Endothelial cell of umbilical vein (primary cell): Measurements from ENCODE around the gene ZNF593. TPM values are rescaled to one million over a fixed set of nuclear protein-coding genes. Genes with fewer than 3 reads are reported as not detected.

ENCODE experiments used
- BruUV-seq: library from RNA; stranded (reverse); fragments of 400-500 nt; replicated peaks from 2 replicates; lab custom pipeline; 2021; lab: Mats Ljungman, UMichigan
- CTCF ChIA-PET: fragments of 300-600, 350-600 bp; sonication (Branson Sonifier 250); formaldehyde crosslinking; loops from one replicate; lab custom pipeline; 2021; ENCODE audit warnings: antibody characterized with exemption, inconsistent platforms; lab: Charles Lee
- POLR2A ChIA-PET: fragments of 300-600, 350-600 bp; sonication (Branson Sonifier 250); formaldehyde crosslinking; loops from one replicate; lab custom pipeline; 2021; ENCODE audit warnings: antibody characterized with exemption, inconsistent platforms; lab: Charles Lee
- DNase-seq: peaks from one replicate; pipeline ENCODE4 v3.0.0-alpha.2; 2011; ENCODE audit warnings: low read depth, low spot score
- FAIRE-seq: peaks from 2 replicates; lab custom pipeline; 2011; peaks lifted over from hg19 to GRCh38; lab: Jason Lieb, UNC
- H2AFZ ChIP-seq: 2 replicates; pipeline ENCODE4 v1.6.0; 2012; ENCODE audit warnings: low read depth, low read length, control low read depth, inconsistent platforms
- H3K27ac ChIP-seq: 2 replicates; pipeline ENCODE4 v1.5.1; 2011; ENCODE audit warnings: low read depth, mild to moderate bottlenecking, control low read depth, low read length, moderate library complexity; ENCODE audit not compliant: insufficient read depth
- H3K27me3 ChIP-seq, 2 experiments: 2 replicates each; pipeline versions ENCODE4 v1.6.0 to v1.6.1; 2011; ENCODE audit warnings: low read length in 2 of 2, mixed read lengths in 1 of 2; ENCODE audit not compliant: control insufficient read depth in 2 of 2, insufficient read depth in 2 of 2
- H3K36me3 ChIP-seq, 2 experiments: 2 replicates in 1 of 2; 3 replicates in 1 of 2; pipeline ENCODE4 v1.5.1; 2011; ENCODE audit warnings: low read length in 2 of 2, mild to moderate bottlenecking in 1 of 2, moderate library complexity in 1 of 2; ENCODE audit not compliant: control insufficient read depth in 2 of 2, insufficient read depth in 2 of 2; ENCODE audit errors: extremely low read depth in 1 of 2
- H3K4me1 ChIP-seq: 3 replicates; pipeline ENCODE4 v1.5.1; 2011; ENCODE audit warnings: mild to moderate bottlenecking, low read length; ENCODE audit not compliant: control insufficient read depth, insufficient read depth; ENCODE audit errors: extremely low read depth
- H3K4me2 ChIP-seq: 2 replicates; pipeline ENCODE4 v1.6.1; 2011; ENCODE audit warnings: low read length, control low read depth, mixed read lengths; ENCODE audit not compliant: insufficient read depth
- H3K4me3 ChIP-seq, 3 experiments: fragments of 200-600 bp in 1 of 3; sonication (generic), shearing (Covaris generic) in 1 of 3; replicated peaks in 1 of 3; 2 replicates each; pipeline ENCODE4 v1.5.1; 2011 to 2016; ENCODE audit warnings: control low read depth in 3 of 3, low read length in 3 of 3, mild to moderate bottlenecking in 2 of 3, inconsistent platforms in 1 of 3, low read depth in 1 of 3, moderate library complexity in 1 of 3; ENCODE audit not compliant: insufficient read depth in 1 of 3
- H3K79me2 ChIP-seq: 2 replicates; pipeline ENCODE4 v1.6.0; 2012; ENCODE audit warnings: low read length, inconsistent platforms; ENCODE audit not compliant: control insufficient read depth, insufficient read depth
- H3K9ac ChIP-seq: replicated peaks from 2 replicates; pipeline ENCODE3; 2011; ENCODE audit warnings: low read length, control low read depth; ENCODE audit not compliant: insufficient read depth; ENCODE audit errors: extremely low read depth
- H3K9me1 ChIP-seq: replicated peaks from 3 replicates; pipeline ENCODE4 v1.6.0; 2011; ENCODE audit warnings: mild to moderate bottlenecking, low read length; ENCODE audit not compliant: control insufficient read depth, insufficient read depth; ENCODE audit errors: extremely low read depth
- H3K9me3 ChIP-seq: replicated peaks from 2 replicates; pipeline ENCODE4 v1.5.1; 2012; ENCODE audit warnings: low read length, inconsistent platforms; ENCODE audit not compliant: control insufficient read depth, insufficient read depth
- H4K20me1 ChIP-seq: replicated peaks from 2 replicates; pipeline ENCODE3; 2011; ENCODE audit warnings: mild to moderate bottlenecking, low read length; ENCODE audit not compliant: control insufficient read depth, insufficient read depth; ENCODE audit errors: extremely low read depth
- CTCF ChIP-seq, 2 donors: IDR thresholded peaks; 1 replicate in 1 of 2; 2 replicates in 1 of 2; pipeline ENCODE4 v1.5.1; 2011; ENCODE audit warnings: low read length in 2 of 2, mild to moderate bottlenecking in 2 of 2, moderate library complexity in 2 of 2, control low read depth in 1 of 2, inconsistent platforms in 1 of 2, low read depth in 1 of 2; ENCODE audit not compliant: insufficient read depth in 1 of 2; ENCODE audit errors: extremely low read depth in 1 of 2
- EZH2 ChIP-seq: IDR thresholded peaks from 2 replicates; pipeline ENCODE4 v1.6.1; 2012; ENCODE audit warnings: borderline replicate concordance, low read depth, mild to moderate bottlenecking, moderate library complexity, low read length, inconsistent platforms; ENCODE audit not compliant: severe bottlenecking
- FOS ChIP-seq: IDR thresholded peaks from 2 replicates; pipeline ENCODE4 v1.6.1; 2011; ENCODE audit warnings: mild to moderate bottlenecking, low read length, moderate library complexity, borderline replicate concordance; ENCODE audit not compliant: insufficient read depth
- GATA2 ChIP-seq: IDR thresholded peaks from 2 replicates; pipeline ENCODE4 v1.7.0; 2011; ENCODE audit warnings: low read depth, mild to moderate bottlenecking, moderate library complexity, mixed read lengths, low read length; ENCODE audit not compliant: insufficient read length, insufficient read depth
- JUN ChIP-seq: IDR thresholded peaks from 2 replicates; pipeline ENCODE4 v1.6.1; 2011; ENCODE audit warnings: borderline replicate concordance, low read depth; ENCODE audit not compliant: insufficient read length, insufficient read depth
- MAX ChIP-seq: IDR thresholded peaks from 2 replicates; pipeline ENCODE4 v1.6.1; 2011; ENCODE audit not compliant: insufficient read depth, insufficient read length
- MYC ChIP-seq: IDR thresholded peaks from one replicate; pipeline ENCODE4 v1.6.1; 2011; ENCODE audit warnings: mild to moderate bottlenecking, low read depth, low read length
- POLR2A ChIP-seq: IDR thresholded peaks from 2 replicates; pipeline ENCODE4 v1.6.1; 2012; ENCODE audit warnings: low read depth, mild to moderate bottlenecking, control low read depth, low read length
- POLR2AphosphoS5 ChIP-seq: IDR thresholded peaks from 2 replicates; pipeline ENCODE4 v1.6.1; 2012; ENCODE audit warnings: low read depth, mild to moderate bottlenecking, control low read depth, low read length, moderate library complexity; ENCODE audit not compliant: insufficient read depth
- dilution Hi-C: fragments of 300-500 bp; cut with MboI; formaldehyde crosslinking; loops from one replicate; pipeline ENCODE4 v1.15.0; 2019; ENCODE audit warnings: low sequenced_read_pairs; ENCODE audit not compliant: extremely low pct_ligation_motif_present
- intact Hi-C: fragments of 100-400 bp; cut with micrococcal nuclease; formaldehyde crosslinking; loops from one replicate; pipeline ENCODE4 v1.10.0; 2022
- polyA plus RNA-seq, 4 experiments: library from polyadenylated mRNA; depleted of rRNA in 3 of 4; stranded (reverse) in 3 of 4; unstranded in 1 of 4; fragments of >200 nt; gene quantifications; 2 replicates each; pipeline versions ENCODE4 v1.2.1 to v1.2.3, GENCODE V29; 2011 to 2012; ENCODE audit warnings: missing spikeins in 1 of 4
- total RNA-seq: library from RNA; stranded (reverse); gene quantifications from 2 replicates; pipeline ENCODE4 v1.2.3, GENCODE V29; 2021

Gene ZNF593
- total and polyA plus RNA-seq, 2 donors (not counting 3 experiments of a cell fraction or from before 2014, with no cell fraction given): 30.5 to 71.0 TPM

- DNase-seq: no peak
- H3K4me3 ChIP-seq: peak within 1 kb of the TSS; percentile 46 to 72 (median 67)
- no peaks in the 10 kb centered on the region for H3K27me3 ChIP-seq
- TF ChIP-seq JUN: no peak
- TF ChIP-seq GATA2: no peak
- no peak for TF ChIP-seq POLR2A
- no peak for TF ChIP-seq MYC
- TF ChIP-seq EZH2: no peak
- TF ChIP-seq FOS: no peak
- TF ChIP-seq MAX: no peak
- no peak for TF ChIP-seq CTCF (IDR thresholded peaks at IDR 0.05; ENCODE audit: extremely low read depth in 1 of 2, insufficient read depth in 1 of 2, low read depth in 1 of 2, low read length in 2 of 2)
- no peak for TF ChIP-seq POLR2AphosphoS5
- BruUV-seq: no TSS peak
- H3K9me1 ChIP-seq: no peaks in the 10 kb centered on the region
- peak within 1 kb of the TSS; percentile 77 for H2AFZ ChIP-seq
- dilution Hi-C loops: no loop called here
- no peak for FAIRE-seq
- H3K9ac ChIP-seq: peak within 1 kb of the TSS; percentile 74
- CTCF ChIA-PET: interaction anchor here (0.9 to 3.7 kb wide), 17 partner anchors 12 to 249 kb away, joined by 4 to 48 read pairs (median 9); partner anchors contain the start of genes CEP85, FAM110D, PAFAH2 and PDIK1L
- POLR2A ChIA-PET: no interaction called here
- no peaks in the 10 kb centered on the region for H3K4me1 ChIP-seq
- peak within 1 kb of the TSS; percentile 47 for H3K27ac ChIP-seq
- H3K79me2 ChIP-seq: peaks cover 2% of the 10 kb centered on the region
- H3K4me2 ChIP-seq: peak within 1 kb of the TSS; percentile 60
- no peaks in the 10 kb centered on the region for H3K36me3 ChIP-seq
- intact Hi-C loops: loop anchor here (1.0 kb wide), 4 partner anchors 66 to 195 kb away; partner anchors contain the start of gene CEP85
- H3K9me3 ChIP-seq: no peaks in the 10 kb centered on the region
- H4K20me1 ChIP-seq: no peaks in the 10 kb centered on the region
Measured at GRCh38 chr1:26168410-26169197, 1.1 kb upstream of the ZNF593 start, which contains the start of gene C1orf232. TSS of gene C1orf232 (minus strand) at chr1:26168963. CDS start at chr1:26168499, 464 bp downstream.
